Measurements from ENCODE around the gene TMEM131L. TPM values are rescaled to one million over a fixed set of nuclear protein-coding genes. Genes with fewer than 3 reads are reported as not detected.
"Not testable (repeated sequence)": the region's sequence is repeated elsewhere in the genome, so short reads cannot be mapped to it uniquely, and the experiment has no call there.

The TMEM131L gene
- polyA plus RNA-seq, 1 experiment = 6.0 TPM

GRCh38 chr4:153603835-153604234 lies 137.7 kb downstream of the TMEM131L start:
- ChIA-PET POLR2A (no interaction called here), CTCF (interaction anchor here (1.1 kb wide), 1 partner anchor 10 kb away, joined by 3 read pairs; no protein-coding TSS in a partner anchor)
- TF ChIP-seq CTCF (IDR thresholded peaks at IDR 0.05; ENCODE audit: insufficient read depth, low read depth, low read length) = no peak
- peaks cover 8% of the 10 kb centered on the region for H3K36me3 ChIP-seq (ENCODE audit: control insufficient read depth, insufficient read depth, low read length)
- no peak for DNase-seq (ENCODE audit: low read depth)
- no peak overlapping the region for H3K4me3 ChIP-seq (ENCODE audit: low read depth, low read length)
- no peaks in the 10 kb centered on the region for H3K27me3 ChIP-seq (ENCODE audit: control insufficient read depth, insufficient read depth, low read length)

- CTCF ChIA-PET; DNase-seq (ENCODE audit: low read depth); H3K4me3 ChIP-seq (ENCODE audit: low read depth, low read length); H3K27me3 ChIP-seq (ENCODE audit: control insufficient read depth, insufficient read depth, low read length); H3K36me3 ChIP-seq (ENCODE audit: control insufficient read depth, insufficient read depth, low read length); POLR2A ChIA-PET: not testable (repeated sequence)
Measured at GRCh38 chr4:153609070-153609469, 142.9 kb downstream of the TMEM131L start.

- DNase-seq (ENCODE audit: low read depth) = no peak
- ChIA-PET POLR2A (no interaction called here), CTCF (interaction anchor here (0.9 to 1.2 kb wide), 2 partner anchors 24 to 140 kb away, joined by 4 to 5 read pairs; no protein-coding TSS in a partner anchor)
- TF ChIP-seq CTCF (IDR thresholded peaks at IDR 0.05; ENCODE audit: insufficient read depth, low read depth, low read length) = no peak
- Histone ChIP-seq H3K4me3 (ENCODE audit: low read depth, low read length) (no peak overlapping the region), H3K27me3 (ENCODE audit: control insufficient read depth, insufficient read depth, low read length) (no peaks in the 10 kb centered on the region), H3K36me3 (ENCODE audit: control insufficient read depth, insufficient read depth, low read length) (0 out of 2 replicates have a peak, but pooled peaks cover 1% of the 10 kb centered on the region)
Measured at GRCh38 chr4:153610623-153611376, 144.6 kb downstream of the TMEM131L start.

- Histone ChIP-seq H3K36me3 (ENCODE audit: control insufficient read depth, insufficient read depth, low read length) (0 out of 2 replicates have a peak, but pooled peaks cover 1% of the 10 kb centered on the region), H3K27me3 (ENCODE audit: control insufficient read depth, insufficient read depth, low read length) (no peaks in the 10 kb centered on the region), H3K4me3 (ENCODE audit: low read depth, low read length) (no peak overlapping the region)
- no peak for TF ChIP-seq CTCF (IDR thresholded peaks at IDR 0.05; ENCODE audit: insufficient read depth, low read depth, low read length)
- CTCF ChIA-PET = interaction anchor here (0.9 to 1.2 kb wide), 2 partner anchors 23 to 139 kb away, joined by 4 to 5 read pairs; no protein-coding TSS in a partner anchor
- POLR2A ChIA-PET = no interaction called here
- no peak for DNase-seq (ENCODE audit: low read depth)
Measured at GRCh38 chr4:153611679-153612078, 145.5 kb downstream of the TMEM131L start.

- H3K4me3 ChIP-seq (ENCODE audit: low read depth, low read length) = no peak overlapping the region
- no peak for TF ChIP-seq CTCF (IDR thresholded peaks at IDR 0.05; ENCODE audit: insufficient read depth, low read depth, low read length)
- no peak for DNase-seq (ENCODE audit: low read depth)
- ChIA-PET POLR2A (no interaction called here), CTCF (no interaction called here)
- H3K36me3 ChIP-seq (ENCODE audit: control insufficient read depth, insufficient read depth, low read length) = no peaks in the 10 kb centered on the region
- H3K27me3 ChIP-seq (ENCODE audit: control insufficient read depth, insufficient read depth, low read length) = no peaks in the 10 kb centered on the region
Measured at GRCh38 chr4:153612878-153613277, 146.7 kb downstream of the TMEM131L start.
